Kidney tubule cell (primary cell): ENCODE results near the gene EFTUD2.
A peak's percentile ranks its signal among the peaks of the same experiment; 100 is the strongest.
"Not testable (repeated sequence)": the region's sequence is repeated elsewhere in the genome, so short reads cannot be mapped to it uniquely, and the experiment has no call there.

Source experiments
- DNase-seq: peaks from one replicate; pipeline ENCODE4 v3.0.0-alpha.2; 2018; ENCODE audit warnings: low spot score

The EFTUD2 gene

GRCh38 chr17:44899074-44899782 is at the start of gene EFTUD2:
Gene EFTUD2, minus strand, starts transcription at chr17:44899445. Its CDS starts 4,924 bp downstream, at chr17:44894521.
- DNase-seq = peak; percentile 91

DNA sequence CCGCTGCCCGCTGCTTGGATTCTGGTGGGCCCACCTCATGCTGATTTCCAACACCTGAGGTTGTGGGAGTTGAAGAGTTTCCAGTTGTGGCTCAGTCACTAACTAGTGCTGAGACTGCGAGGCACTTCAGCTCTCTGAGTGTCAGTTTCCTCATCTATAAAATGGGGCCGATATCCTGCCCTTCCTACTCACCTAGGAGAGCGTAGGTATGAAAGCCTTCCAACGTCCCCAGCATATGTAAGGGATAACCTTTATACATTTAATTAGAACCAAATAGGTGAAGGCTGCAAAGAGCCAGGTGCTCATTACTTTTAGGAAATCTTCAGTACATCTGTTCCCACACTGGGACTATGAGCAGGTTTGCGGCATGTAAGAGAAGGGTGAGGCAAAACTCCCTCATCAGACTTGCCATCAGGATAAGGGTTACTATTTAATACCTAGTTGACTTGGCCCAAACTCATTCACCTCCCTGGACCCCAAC is 49.1 kb upstream of the EFTUD2 start:
- no peak for DNase-seq

DNA sequence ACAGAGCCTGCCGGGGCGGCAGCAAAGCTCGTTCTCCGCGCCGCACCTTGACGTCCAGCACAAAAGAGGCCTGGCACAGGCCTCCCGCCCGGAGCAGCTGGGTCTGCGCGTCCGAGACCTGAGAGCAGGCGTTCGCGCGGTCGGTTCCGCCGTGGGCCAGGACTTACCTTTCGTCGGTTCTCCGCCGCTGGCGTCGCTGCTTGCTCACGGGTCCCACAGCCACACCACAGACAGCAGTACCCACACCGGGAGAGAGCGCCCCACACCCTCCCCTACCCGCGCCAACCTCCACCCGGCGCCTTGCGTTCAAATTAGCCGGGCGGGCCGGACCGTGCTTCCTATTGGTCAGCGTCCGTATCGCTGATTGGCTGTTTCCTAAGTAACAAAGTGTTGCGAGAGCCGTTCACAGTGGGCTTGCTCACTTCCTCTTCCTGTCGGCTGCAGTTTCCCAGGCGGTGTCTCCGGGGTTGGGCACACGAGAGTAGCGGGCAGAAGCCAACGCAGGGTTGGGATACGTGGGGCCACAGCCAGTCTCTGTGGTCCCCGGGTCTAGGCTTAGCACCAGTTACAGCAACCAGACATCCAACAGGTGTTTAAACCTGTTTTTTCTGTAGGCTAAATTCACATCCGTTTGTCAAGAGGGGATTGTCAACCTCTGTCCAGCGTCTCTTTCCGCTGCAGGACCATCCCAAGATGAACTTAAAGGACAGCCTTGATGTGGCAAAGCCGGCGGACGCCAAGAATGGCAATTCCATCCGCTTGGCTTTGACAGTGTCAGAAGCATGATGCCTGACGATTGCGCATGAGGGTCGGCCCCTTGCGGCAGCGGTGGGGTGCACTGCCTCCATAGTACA is 48.4 kb upstream of the EFTUD2 start, which contains the start of gene KIF18B:
Gene KIF18B, minus strand, starts transcription at position 313 of the 854 bp plus-strand sequence. CDS start 11,429 bp downstream, outside the sequence.
- DNase-seq = peak; percentile 96

DNA sequence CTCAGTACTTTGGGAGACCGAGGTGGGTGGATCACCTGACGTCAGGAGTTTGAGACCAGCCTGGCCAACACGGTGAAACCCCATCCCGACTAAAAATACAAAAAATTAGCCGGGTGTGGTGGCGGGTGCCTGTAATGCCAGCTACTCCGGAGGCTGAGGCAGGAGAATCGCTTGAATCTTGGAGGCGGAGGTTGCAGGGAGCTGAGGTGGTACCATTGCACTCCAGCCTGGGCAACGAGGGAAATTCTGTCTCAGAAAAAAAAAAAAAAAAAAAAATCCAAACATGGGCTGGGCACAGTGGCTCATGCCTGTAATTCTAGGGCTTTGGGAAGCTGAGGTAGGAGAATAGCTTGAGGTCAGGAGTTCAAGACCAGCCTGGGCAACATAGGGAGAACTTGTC is 46.4 kb upstream of the EFTUD2 start:
- not testable (repeated sequence) for DNase-seq

DNA sequence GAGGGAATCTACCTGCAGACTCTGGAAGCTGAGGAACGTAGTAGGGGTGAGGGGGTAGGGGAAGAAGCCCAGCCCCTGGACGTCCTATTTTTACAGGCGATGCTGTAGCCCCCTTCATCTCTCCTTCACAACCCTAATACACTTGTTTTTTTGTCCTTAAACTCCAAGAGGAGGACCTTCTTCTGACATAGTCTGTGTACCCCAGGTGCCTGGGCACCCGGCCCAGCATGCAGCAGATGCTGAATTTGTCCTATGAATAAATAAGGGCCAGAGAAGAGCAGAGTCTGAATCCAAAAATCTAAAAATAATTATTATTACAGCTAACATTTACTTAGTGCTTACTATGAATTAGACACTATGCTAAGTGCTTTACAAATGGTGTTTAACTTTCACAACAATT is 43.2 kb upstream of the EFTUD2 start:
- DNase-seq = no peak

- DNase-seq = peak; percentile 36
Measured at GRCh38 chr17:44941712-44942331, 42.6 kb upstream of the EFTUD2 start.

DNA sequence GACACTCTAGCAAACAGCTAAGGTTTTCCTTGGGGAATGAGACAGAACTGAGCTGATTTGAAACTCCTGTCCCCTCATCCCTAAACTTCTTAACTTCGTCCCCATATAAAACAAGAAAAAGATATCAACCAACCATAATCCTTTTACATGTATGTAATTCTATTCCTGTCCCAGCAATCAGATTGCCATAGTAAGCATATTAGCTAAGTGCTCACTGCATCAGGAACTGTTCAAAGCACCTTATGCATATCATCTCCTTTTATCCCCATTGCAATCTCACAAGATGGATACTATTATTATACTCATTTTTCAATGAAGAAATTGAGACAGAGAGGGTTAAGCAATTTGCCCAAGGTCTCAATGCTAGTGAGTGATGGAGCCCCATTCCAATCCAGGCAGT is 41.5 kb upstream of the EFTUD2 start:
- no peak for DNase-seq

GRCh38 chr17:44940317-44940716 is 41.1 kb upstream of the EFTUD2 start:
- peak; percentile 78 for DNase-seq

GRCh38 chr17:44935116-44935515 is 35.9 kb upstream of the EFTUD2 start:
- no peak for DNase-seq

DNA sequence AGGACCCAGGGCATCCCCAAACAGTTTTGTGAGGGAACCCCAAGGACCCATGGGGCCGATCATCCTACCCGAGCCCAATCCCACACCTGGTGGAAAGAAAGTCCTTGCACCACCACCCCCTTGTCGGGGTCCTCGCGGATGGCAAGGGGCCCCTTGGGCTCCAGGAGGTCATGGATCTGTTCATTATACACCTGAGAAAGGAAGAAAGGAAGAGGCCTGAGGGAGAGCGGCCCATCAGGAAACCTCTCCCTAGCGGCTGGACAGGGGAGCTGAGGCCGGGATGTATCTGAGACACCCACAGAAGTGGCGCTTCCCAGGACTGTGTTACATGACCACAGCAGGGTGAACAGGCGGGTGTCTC is 35.5 kb upstream of the EFTUD2 start:
- no peak for DNase-seq

DNA sequence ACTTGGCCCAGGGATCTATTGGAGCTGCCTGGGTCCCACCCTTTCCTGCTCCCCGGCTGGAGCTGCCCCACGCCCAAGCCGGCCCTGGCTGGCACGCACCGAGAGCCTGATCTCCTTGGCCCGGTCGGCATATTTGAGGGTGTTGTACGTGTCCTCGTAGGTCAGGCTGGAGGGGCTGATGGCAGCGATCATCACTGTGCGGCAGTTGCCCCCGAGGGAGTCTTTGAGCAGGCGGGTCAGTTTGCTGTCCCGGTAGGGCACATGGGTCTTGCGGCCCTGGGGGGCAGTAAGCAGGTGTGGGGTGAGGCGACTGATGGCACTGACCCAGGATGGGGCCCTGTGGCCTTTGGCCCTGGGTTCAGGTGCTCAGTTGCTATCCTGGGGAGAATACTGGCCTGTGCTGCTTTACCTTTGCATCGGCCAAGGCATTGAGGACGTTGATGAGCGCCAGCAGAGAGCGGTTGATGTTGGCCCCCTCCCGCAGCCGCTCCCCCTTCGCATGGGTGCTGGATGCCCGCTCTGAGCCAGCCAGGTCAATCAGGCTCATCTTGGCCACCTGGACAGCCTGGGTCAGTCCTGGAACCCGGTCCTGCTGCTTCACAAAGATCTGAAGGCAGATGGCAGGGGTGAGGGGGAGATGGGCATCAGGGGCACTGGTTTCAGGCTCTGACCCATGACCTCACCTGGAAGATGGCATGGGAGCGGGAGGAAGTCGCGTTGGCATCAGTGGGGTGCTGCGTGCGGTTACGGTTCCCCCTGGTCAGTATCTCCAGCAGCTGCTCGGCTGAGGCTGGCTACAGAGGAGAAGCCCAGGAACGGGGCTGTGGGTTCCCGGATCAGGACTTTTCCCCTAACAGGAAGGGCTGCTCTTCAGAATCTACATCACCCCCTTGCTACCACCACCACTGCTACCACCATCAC is 34.8 kb upstream of the EFTUD2 start:
- DNase-seq = no peak

- no peak for DNase-seq
Measured at GRCh38 chr17:44932787-44933097, 33.5 kb upstream of the EFTUD2 start.

GRCh38 chr17:44932096-44932786 is 33.0 kb upstream of the EFTUD2 start:
- DNase-seq = no peak

- no peak for DNase-seq
Measured at GRCh38 chr17:44931376-44931775, 32.1 kb upstream of the EFTUD2 start.

DNA sequence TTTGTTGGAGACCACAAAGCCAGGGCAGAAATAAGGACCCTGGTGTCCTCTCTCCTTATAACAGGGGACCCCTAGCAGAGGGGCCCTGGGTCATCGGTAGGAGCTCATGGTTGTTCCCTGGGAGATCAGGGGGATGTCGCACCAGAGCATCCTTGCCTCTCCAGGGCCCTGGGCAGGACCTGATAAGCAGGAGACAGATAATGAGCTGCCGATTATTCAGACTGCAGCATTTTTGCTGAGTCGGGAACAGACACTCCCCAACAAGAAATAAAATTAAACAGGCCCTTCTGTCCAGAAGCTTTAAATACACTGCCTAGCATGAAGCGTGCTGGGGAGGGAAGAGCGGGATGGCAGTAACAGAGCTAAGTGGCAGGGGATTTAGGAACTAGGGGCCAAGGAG is 31.4 kb upstream of the EFTUD2 start:
- no peak for DNase-seq

DNA sequence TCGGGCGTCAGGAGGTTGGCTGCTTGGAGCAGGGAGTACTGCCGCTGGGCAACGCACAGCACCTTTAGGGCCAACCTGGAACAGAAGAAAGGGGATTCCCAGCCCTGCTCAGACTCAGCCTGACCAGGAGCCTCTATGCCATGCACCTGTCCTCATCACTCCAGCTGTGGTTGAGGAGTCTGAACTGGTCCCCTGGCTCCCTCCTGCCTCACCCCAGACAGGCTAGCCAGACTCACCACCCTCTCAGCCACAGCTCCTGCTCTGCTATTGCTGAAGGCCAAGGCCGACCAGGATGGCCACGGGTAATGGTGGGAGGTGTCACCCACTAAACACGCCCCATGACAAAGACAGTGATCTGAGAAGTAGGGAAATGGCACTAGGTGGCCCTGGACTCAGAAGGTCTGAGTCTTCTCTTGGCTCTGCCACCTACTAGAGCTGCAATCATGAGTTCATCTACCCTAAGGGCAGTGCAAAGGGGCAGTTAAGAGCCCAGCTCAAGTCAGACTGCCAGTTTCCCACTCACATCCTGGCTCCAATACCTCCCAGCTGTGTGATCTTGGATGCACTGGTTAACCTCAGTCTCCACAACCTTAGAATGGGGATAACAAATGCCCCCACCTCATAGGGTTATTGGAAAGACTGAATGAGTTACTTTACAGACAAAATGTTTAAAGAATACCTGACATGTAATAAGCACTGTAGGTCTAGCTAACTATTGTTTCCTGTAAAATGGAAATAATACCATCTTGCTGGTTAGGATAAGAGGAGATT is 29.9 kb upstream of the EFTUD2 start:
- no peak for DNase-seq

- DNase-seq = no peak
Measured at GRCh38 chr17:44928136-44928535, 28.9 kb upstream of the EFTUD2 start.

- DNase-seq = no peak
Measured at GRCh38 chr17:44927696-44928095, 28.5 kb upstream of the EFTUD2 start.

- DNase-seq = no peak
Measured at GRCh38 chr17:44926821-44927525, 27.7 kb upstream of the EFTUD2 start.
